Trophoblast cell (in vitro differentiated cells and primary cell): Measurements from ENCODE around the gene PDCD5.
"Not testable (repeated sequence)": the region's sequence is repeated elsewhere in the genome, so short reads cannot be mapped to it uniquely, and the experiment has no call there.

Experiments used
- DNase-seq, 2 donors: peaks; one replicate each; pipeline ENCODE4 v3.0.0-alpha.2; 2016
- H2AFZ ChIP-seq: 2 replicates; pipeline ENCODE4 v1.6.1; 2013; ENCODE audit warnings: low read length, moderate library complexity, mild to moderate bottlenecking; ENCODE audit not compliant: insufficient read depth, poor library complexity
- H2AK5ac ChIP-seq: 2 replicates; pipeline ENCODE4 v1.6.1; 2013; ENCODE audit warnings: mild to moderate bottlenecking, low read length
- H2BK120ac ChIP-seq: 2 replicates; pipeline ENCODE4 v1.6.1; 2013; ENCODE audit warnings: low read length, mild to moderate bottlenecking, moderate library complexity; ENCODE audit not compliant: insufficient read depth, poor library complexity
- H2BK12ac ChIP-seq: 2 replicates; pipeline ENCODE4 v1.6.1; 2013; ENCODE audit warnings: mild to moderate bottlenecking, low read length, moderate library complexity
- H2BK5ac ChIP-seq: 2 replicates; pipeline ENCODE4 v1.6.1; 2013; ENCODE audit warnings: low read length, low read depth, moderate library complexity, mild to moderate bottlenecking; ENCODE audit not compliant: poor library complexity
- H3K14ac ChIP-seq: 2 replicates; pipeline ENCODE4 v1.6.1; 2013; ENCODE audit warnings: mild to moderate bottlenecking, low read length
- H3K18ac ChIP-seq: 2 replicates; pipeline ENCODE4 v1.6.1; 2013; ENCODE audit warnings: mild to moderate bottlenecking, low read length
- H3K23ac ChIP-seq: 2 replicates; pipeline ENCODE4 v1.6.1; 2013; ENCODE audit warnings: low read length
- H3K27ac ChIP-seq: 2 replicates; pipeline ENCODE4 v1.5.1; 2013; ENCODE audit warnings: low read depth, mild to moderate bottlenecking, inconsistent platforms, low read length, moderate library complexity
- H3K27me3 ChIP-seq: 2 replicates; pipeline ENCODE4 v1.6.1; 2013; ENCODE audit warnings: inconsistent platforms, mild to moderate bottlenecking, low read length, moderate library complexity; ENCODE audit not compliant: insufficient read depth
- H3K36me3 ChIP-seq, 2 experiments: 1 replicate in 1 of 2; 2 replicates in 1 of 2; pipeline ENCODE4 v1.6.1; 2013; ENCODE audit warnings: low read length in 2 of 2, mild to moderate bottlenecking in 2 of 2, moderate library complexity in 1 of 2; ENCODE audit not compliant: insufficient read depth in 2 of 2, control insufficient read depth in 1 of 2
- H3K4ac ChIP-seq: 2 replicates; pipeline ENCODE4 v1.6.1; 2013; ENCODE audit warnings: low read depth, mild to moderate bottlenecking, low read length, moderate library complexity
- H3K4me1 ChIP-seq, 2 experiments: 1 replicate in 1 of 2; 2 replicates in 1 of 2; pipeline ENCODE4 v1.6.1; 2013; ENCODE audit warnings: low read length in 2 of 2, mild to moderate bottlenecking in 2 of 2, moderate library complexity in 1 of 2; ENCODE audit not compliant: insufficient read depth in 2 of 2, control insufficient read depth in 1 of 2
- H3K4me2 ChIP-seq: 2 replicates; pipeline ENCODE4 v1.6.1; 2013; ENCODE audit warnings: inconsistent platforms, mild to moderate bottlenecking, low read length, moderate library complexity
- H3K4me3 ChIP-seq: 2 replicates; pipeline ENCODE4 v1.5.1; 2013; ENCODE audit warnings: mild to moderate bottlenecking, low read depth, low read length, inconsistent platforms
- H3K79me1 ChIP-seq: one replicate; pipeline ENCODE4 v1.6.1; 2013; ENCODE audit warnings: low read length
- H3K79me2 ChIP-seq: 2 replicates; pipeline ENCODE4 v1.6.1; 2013; ENCODE audit warnings: low read length, mild to moderate bottlenecking; ENCODE audit not compliant: control insufficient read depth, insufficient read depth, poor library complexity
- H3K9ac ChIP-seq: 2 replicates; pipeline ENCODE4 v1.6.1; 2013; ENCODE audit warnings: mild to moderate bottlenecking, low read length
- H3K9me3 ChIP-seq: 2 replicates; pipeline ENCODE4 v1.6.1; 2013; ENCODE audit warnings: low read depth, mild to moderate bottlenecking, control low read depth, inconsistent platforms, low read length; ENCODE audit not compliant: insufficient read depth
- H4K12ac ChIP-seq: 2 replicates; pipeline ENCODE4 v1.6.1; 2013; ENCODE audit warnings: low read depth, mild to moderate bottlenecking, low read length, moderate library complexity
- H4K8ac ChIP-seq: 2 replicates; pipeline ENCODE4 v1.6.1; 2013; ENCODE audit warnings: low read depth, mild to moderate bottlenecking, low read length, moderate library complexity
- H4K91ac ChIP-seq: one replicate; pipeline ENCODE4 v1.6.1; 2013; ENCODE audit warnings: low read depth, mild to moderate bottlenecking, low read length, moderate library complexity
- WGBS: extraction: QIAGEN DNeasy Blood & Tissue Kit; methylation state at CpG from one replicate; pipeline ENCODE4 v1.1.7; 2013; ENCODE audit warnings: missing lambda C conversion rate; ENCODE audit not compliant: insufficient read length, insufficient coverage; ENCODE audit errors: extremely low coverage; 5-methylcytosine and 5-hydroxymethylcytosine counted together

PDCD5 gene

DNA sequence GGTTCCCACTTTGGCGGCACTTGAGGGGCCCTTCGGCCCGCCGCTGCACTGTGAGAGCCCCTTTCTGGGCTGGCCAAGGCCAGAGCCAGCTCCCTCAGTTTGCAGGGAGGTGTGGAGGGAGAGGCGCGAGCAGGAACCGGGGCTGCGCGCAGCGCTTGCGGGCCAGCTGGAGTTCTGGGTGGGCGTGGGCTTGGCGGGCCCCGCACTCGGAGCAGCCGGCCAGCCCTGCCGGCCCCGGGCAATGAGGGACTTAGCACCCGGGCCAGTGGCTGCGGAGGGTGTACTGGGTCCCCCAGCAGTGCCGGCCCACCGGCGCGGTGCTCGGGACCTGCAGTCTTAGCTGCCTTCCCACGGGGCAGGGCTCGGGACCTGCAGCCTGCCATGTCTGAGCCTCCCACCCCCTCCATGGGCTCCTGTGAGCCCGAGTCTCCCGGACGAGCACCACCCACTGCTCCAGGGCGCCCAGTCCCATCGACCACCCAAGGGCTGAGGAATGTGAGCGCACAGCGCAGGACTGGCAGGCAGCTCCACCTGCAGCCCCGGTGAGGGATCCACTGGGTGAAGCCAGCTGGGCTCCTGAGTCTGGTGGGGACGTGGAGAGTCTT lies 9.4 kb upstream of the PDCD5 start:
- not testable (repeated sequence) for H4K12ac ChIP-seq, H3K36me3 ChIP-seq, H4K91ac ChIP-seq, H2AK5ac ChIP-seq, H2AFZ ChIP-seq, H3K79me2 ChIP-seq, H3K4me1 ChIP-seq, H3K27me3 ChIP-seq, H3K79me1 ChIP-seq, H3K18ac ChIP-seq, H3K4ac ChIP-seq, H3K14ac ChIP-seq, H2BK120ac ChIP-seq, H3K9me3 ChIP-seq, H3K9ac ChIP-seq, H2BK12ac ChIP-seq, H3K4me3 ChIP-seq, H3K4me2 ChIP-seq, H3K23ac ChIP-seq, H4K8ac ChIP-seq, DNase-seq, H3K27ac ChIP-seq, H2BK5ac ChIP-seq
- WGBS: no CpG with 5 or more reads among the region's 36 CpGs

DNA sequence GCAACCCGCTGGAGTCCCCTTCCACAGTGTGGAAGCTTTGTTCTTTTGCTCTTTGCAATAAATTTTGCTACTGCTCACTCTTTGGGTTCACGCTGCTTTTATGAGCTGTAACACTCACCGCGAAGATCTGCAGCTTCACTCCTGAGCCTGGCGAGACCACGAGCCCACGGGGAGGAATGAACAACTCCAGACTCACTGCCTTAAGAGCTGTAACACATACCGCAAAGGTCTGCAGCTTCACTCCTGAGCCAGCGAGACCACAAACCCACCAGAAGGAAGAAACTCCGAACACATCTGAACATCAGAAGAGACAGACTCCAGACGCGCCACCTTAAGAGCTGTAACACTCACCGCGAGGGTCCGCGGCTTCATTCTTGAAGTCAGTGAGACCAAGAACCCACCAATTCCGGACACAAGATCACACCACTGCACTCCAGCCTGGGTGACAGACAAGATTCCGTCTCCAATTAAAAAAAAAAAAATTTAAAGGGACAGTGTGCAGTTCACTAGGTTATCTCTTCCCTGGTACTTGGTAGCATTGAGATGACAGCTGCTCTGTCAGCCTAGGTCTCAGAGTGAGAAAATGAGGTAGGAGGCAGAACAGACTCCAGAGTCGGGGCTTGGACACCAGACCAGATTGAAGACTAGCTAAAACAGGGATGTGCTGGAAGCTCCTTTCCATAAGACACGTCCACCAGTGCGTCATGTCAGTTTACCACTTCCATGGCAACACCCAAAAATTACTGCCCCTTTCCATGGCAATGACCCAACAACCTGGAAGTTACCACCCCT lies 8.1 kb upstream of the PDCD5 start:
- no CpG with 5 or more reads among the region's 21 CpGs for WGBS
- H3K79me2 ChIP-seq, H3K14ac ChIP-seq, H3K4me2 ChIP-seq, H2BK12ac ChIP-seq, H3K4ac ChIP-seq, DNase-seq, H2AFZ ChIP-seq, H2BK5ac ChIP-seq, H3K27ac ChIP-seq, H3K9ac ChIP-seq, H4K8ac ChIP-seq, H4K91ac ChIP-seq, H3K4me1 ChIP-seq, H3K79me1 ChIP-seq, H3K27me3 ChIP-seq, H2BK120ac ChIP-seq, H2AK5ac ChIP-seq, H3K23ac ChIP-seq, H3K18ac ChIP-seq, H4K12ac ChIP-seq, H3K36me3 ChIP-seq, H3K9me3 ChIP-seq, H3K4me3 ChIP-seq: not testable (repeated sequence)

DNA sequence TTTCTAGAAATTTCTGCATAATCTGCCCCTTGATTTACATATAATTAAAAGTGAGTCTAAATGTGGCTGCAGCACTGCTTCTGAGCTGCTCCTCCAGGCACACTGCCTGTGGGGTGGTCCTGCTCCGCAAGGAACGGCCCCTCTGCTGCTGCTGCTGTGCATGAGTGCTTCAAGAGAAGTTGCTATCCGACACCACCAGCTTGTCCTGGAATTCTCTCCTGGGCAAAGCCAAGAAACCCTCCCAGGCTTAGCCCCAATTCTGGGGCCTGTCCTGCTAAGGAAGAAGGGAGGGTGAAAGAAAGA lies 7.5 kb upstream of the PDCD5 start:
- Histone ChIP-seq H4K12ac (no peak overlapping the region), H3K4me1 (no peaks in the 10 kb centered on the region), H3K9me3 (no peaks in the 10 kb centered on the region), H2BK5ac (no peak overlapping the region), H3K27ac (no peak overlapping the region), H3K36me3 (no peaks in the 10 kb centered on the region), H2AFZ (no peak overlapping the region), H3K9ac (no peak overlapping the region), H3K4ac (no peak overlapping the region), H3K27me3 (no peaks in the 10 kb centered on the region), H3K23ac (no peak overlapping the region), H2BK120ac (no peak overlapping the region), H3K4me3 (no peak overlapping the region), H4K91ac (no peak overlapping the region), H2BK12ac (no peak overlapping the region), H2AK5ac (no peak overlapping the region), H3K4me2 (no peak overlapping the region), H3K18ac (no peak overlapping the region), H4K8ac (no peak overlapping the region), H3K14ac (no peak overlapping the region), H3K79me1 (no peaks in the 10 kb centered on the region), H3K79me2 (no peaks in the 10 kb centered on the region)
- no CpG with 5 or more reads among the region's 3 CpGs for WGBS
- no peak for DNase-seq

DNA sequence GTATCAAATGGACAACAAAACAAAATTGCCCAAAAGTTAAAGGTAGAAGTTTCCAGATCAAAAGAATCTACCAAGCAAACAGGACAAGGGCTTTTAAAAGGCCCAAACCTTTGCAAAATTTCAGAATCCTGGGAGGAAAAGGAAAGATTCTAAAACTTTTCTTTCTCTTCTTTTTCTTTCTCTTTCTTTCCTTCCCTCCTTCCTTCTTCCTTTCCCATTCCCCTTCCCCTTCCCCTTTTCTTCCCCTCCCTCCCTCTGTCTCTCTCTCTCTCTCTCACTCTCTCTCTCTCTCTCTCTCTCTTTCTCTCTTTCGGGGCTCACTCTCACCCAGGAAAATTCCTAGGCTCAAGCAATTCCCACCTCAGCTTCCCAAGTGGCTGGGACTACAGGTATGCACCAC lies 4.2 kb upstream of the PDCD5 start:
- no peak overlapping the region for H3K27ac ChIP-seq
- no peaks in the 10 kb centered on the region for H3K27me3 ChIP-seq
- H3K79me2 ChIP-seq: peaks cover 6% of the 10 kb centered on the region
- H2BK120ac ChIP-seq: no peak overlapping the region
- H4K12ac ChIP-seq: no peak overlapping the region
- no peak overlapping the region for H3K4me3 ChIP-seq
- no peak overlapping the region for H2AFZ ChIP-seq
- H3K9ac ChIP-seq: no peak overlapping the region
- H2BK5ac ChIP-seq: no peak overlapping the region
- no peak overlapping the region for H3K14ac ChIP-seq
- H3K79me1 ChIP-seq: peaks cover 8% of the 10 kb centered on the region
- no peak overlapping the region for H3K23ac ChIP-seq
- no peak overlapping the region for H2BK12ac ChIP-seq
- WGBS: no CpG with 5 or more reads among the region's 1 CpG
- no peak for DNase-seq
- H4K8ac ChIP-seq: no peak overlapping the region
- no peak overlapping the region for H3K4ac ChIP-seq
- no peak overlapping the region for H3K4me2 ChIP-seq
- no peak overlapping the region for H2AK5ac ChIP-seq
- H3K9me3 ChIP-seq: no peaks in the 10 kb centered on the region
- H3K36me3 ChIP-seq: no peaks in the 10 kb centered on the region
- H3K18ac ChIP-seq: no peak overlapping the region
- no peak overlapping the region for H4K91ac ChIP-seq
- no peaks in the 10 kb centered on the region for H3K4me1 ChIP-seq
